Bronchial epithelial cell (primary cell): ENCODE results near the gene SLA2. TPM values are rescaled to one million over a fixed set of nuclear protein-coding genes. Genes with fewer than 3 reads are reported as not detected.

ENCODE experiments used
- DNase-seq: peaks from one replicate; pipeline ENCODE4 v3.0.0-alpha.2; 2010; ENCODE audit warnings: low read depth
- FAIRE-seq: peaks from 2 replicates; lab custom pipeline; 2011; peaks lifted over from hg19 to GRCh38; lab: Jason Lieb, UNC
- H3K27me3 ChIP-seq: 2 replicates; pipeline ENCODE4 v1.5.1; 2011; ENCODE audit warnings: low read length; ENCODE audit not compliant: control insufficient read depth, insufficient read depth
- H3K36me3 ChIP-seq: 2 replicates; pipeline ENCODE4 v1.5.1; 2011; ENCODE audit warnings: low read length; ENCODE audit not compliant: control insufficient read depth, insufficient read depth
- H3K4me3 ChIP-seq: 2 replicates; pipeline ENCODE4 v1.5.1; 2011; ENCODE audit warnings: mild to moderate bottlenecking, low read depth, low read length, control low read depth
- total RNA-seq: library from RNA; depleted of rRNA; stranded (reverse); fragments of >200 nt; gene quantifications from 2 replicates; pipeline ENCODE4 v1.2.1, GENCODE V29; 2014
- TF ChIP-seq, protein P1 (sequence below): IDR thresholded peaks from 2 replicates; pipeline ENCODE4 v1.5.1; 2011; ENCODE audit warnings: mild to moderate bottlenecking, moderate library complexity, low read length, control low read depth, inconsistent platforms; ENCODE audit not compliant: insufficient read depth, severe bottlenecking

Gene SLA2
- total RNA-seq, 1 donor from 2014 or later = not detected

DNA sequence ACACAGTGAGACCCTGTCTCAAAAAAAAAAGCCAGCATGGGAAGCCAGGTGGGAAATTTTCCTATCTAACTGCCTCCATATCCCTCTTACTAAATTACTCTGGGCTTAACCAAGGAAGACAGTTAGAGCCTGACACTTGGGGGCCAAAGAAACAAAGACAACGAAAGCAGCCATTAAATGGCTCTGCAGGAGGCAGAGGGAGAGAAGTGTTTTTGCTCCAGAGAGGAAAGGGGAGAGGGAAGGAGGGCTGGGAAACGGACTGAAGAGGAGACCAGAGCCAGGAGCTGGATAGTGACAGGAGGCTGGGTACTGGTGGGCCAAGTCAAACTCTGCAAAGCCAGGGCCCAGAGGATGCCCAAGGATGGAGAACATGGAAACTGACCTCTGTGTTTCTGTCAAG, 83.3 kb downstream of the SLA2 start:
- TF ChIP-seq, protein P1, sequence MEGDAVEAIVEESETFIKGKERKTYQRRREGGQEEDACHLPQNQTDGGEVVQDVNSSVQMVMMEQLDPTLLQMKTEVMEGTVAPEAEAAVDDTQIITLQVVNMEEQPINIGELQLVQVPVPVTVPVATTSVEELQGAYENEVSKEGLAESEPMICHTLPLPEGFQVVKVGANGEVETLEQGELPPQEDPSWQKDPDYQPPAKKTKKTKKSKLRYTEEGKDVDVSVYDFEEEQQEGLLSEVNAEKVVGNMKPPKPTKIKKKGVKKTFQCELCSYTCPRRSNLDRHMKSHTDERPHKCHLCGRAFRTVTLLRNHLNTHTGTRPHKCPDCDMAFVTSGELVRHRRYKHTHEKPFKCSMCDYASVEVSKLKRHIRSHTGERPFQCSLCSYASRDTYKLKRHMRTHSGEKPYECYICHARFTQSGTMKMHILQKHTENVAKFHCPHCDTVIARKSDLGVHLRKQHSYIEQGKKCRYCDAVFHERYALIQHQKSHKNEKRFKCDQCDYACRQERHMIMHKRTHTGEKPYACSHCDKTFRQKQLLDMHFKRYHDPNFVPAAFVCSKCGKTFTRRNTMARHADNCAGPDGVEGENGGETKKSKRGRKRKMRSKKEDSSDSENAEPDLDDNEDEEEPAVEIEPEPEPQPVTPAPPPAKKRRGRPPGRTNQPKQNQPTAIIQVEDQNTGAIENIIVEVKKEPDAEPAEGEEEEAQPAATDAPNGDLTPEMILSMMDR = no peak
- Histone ChIP-seq H3K36me3 (no peaks in the 10 kb centered on the region), H3K27me3 (no peaks in the 10 kb centered on the region), H3K4me3 (no peak overlapping the region)
- no peak for FAIRE-seq
- DNase-seq = no peak

Other genes with a start within 250 kb of the SLA2 start
- gene MYL9, start 104.7 kb downstream of the SLA2 start, total RNA-seq = 0.53 and 0.90 TPM in 2 replicates
- gene TGIF2, start 72.6 kb downstream of the SLA2 start, total RNA-seq = 1.9 and 8.2 TPM in 2 replicates
- gene RAB5IF, start 40.4 kb downstream of the SLA2 start, total RNA-seq = 105 and 120 TPM in 2 replicates
- gene NDRG3, start 99.9 kb upstream of the SLA2 start, total RNA-seq = 10.0 and 11.3 TPM in 2 replicates
- 3.7 and 4.9 TPM in 2 replicates for gene DSN1, start 127.6 kb upstream of the SLA2 start, total RNA-seq
- gene TLDC2, start 229.9 kb upstream of the SLA2 start, total RNA-seq = 0.13 and 0.26 TPM in 2 replicates